Fibroblast of lung (primary cell): ENCODE data around the gene MRPS21.

Experiments
- CTCF ChIP-seq, 2 donors: IDR thresholded peaks in 1 of 2; conservative IDR thresholded peaks in 1 of 2; 1 replicate in 1 of 2; 2 replicates in 1 of 2; pipeline ENCODE4 v1.5.1; 2011 to 2012; ENCODE audit warnings: low read length in 2 of 2, control low read depth in 1 of 2, inconsistent platforms in 1 of 2, low read depth in 1 of 2, mild to moderate bottlenecking in 1 of 2
- EZH2 ChIP-seq: IDR thresholded peaks from 2 replicates; pipeline ENCODE4 v1.5.1; 2012; ENCODE audit warnings: low read length, control low read depth, mild to moderate bottlenecking; ENCODE audit errors: missing control alignments

GRCh38 chr1:150263549-150263948, 30.1 kb upstream of the MRPS21 start:
- no peak for TF ChIP-seq CTCF (conservative IDR thresholded peaks at IDR 0.05 in 1 of 2, IDR thresholded peaks at IDR 0.05 in 1 of 2; ENCODE audit: low read depth in 1 of 2, low read length in 2 of 2)
- TF ChIP-seq EZH2, result no peak
